AG04450 (cell line): ENCODE data around the gene PALLD. TPM values are rescaled to one million over a fixed set of nuclear protein-coding genes. Genes with fewer than 3 reads are reported as not detected.

Experiments used
- CTCF ChIA-PET: fragments of 300-600, 350-600 bp; formaldehyde crosslinking; extraction: SDS; loops from one replicate; lab custom pipeline; 2022; ENCODE audit warnings: antibody characterized with exemption, inconsistent platforms; lab: Charles Lee
- POLR2A ChIA-PET: fragments of 350-600 bp; formaldehyde crosslinking; extraction: SDS; loops from one replicate; lab custom pipeline; 2021; ENCODE audit warnings: antibody characterized with exemption, inconsistent platforms; lab: Yijun Ruan, JAX
- DNase-seq: peaks from one replicate; pipeline ENCODE4 v3.0.0-alpha.2; 2011; ENCODE audit warnings: low read depth, low spot score
- H3K27ac ChIP-seq: one replicate; pipeline ENCODE4 v1.5.1; 2012; ENCODE audit warnings: low read depth, low read length, control low read depth
- H3K27me3 ChIP-seq: one replicate; pipeline ENCODE4 v1.6.0; 2012; ENCODE audit warnings: low read length; ENCODE audit not compliant: control insufficient read depth, insufficient read depth
- H3K4me3 ChIP-seq: 2 replicates; pipeline ENCODE4 v1.5.1; 2011; ENCODE audit warnings: mild to moderate bottlenecking, low read depth, low read length, control low read depth
- H3K9me3 ChIP-seq: 2 replicates; pipeline ENCODE4 v1.5.1; 2012; ENCODE audit warnings: low read length; ENCODE audit not compliant: control insufficient read depth, insufficient read depth
- CTCF ChIP-seq: IDR thresholded peaks from 2 replicates; pipeline ENCODE4 v1.5.1; 2011; ENCODE audit warnings: low read depth, low read length, control low read depth, inconsistent platforms
- polyA plus RNA-seq: library from polyadenylated mRNA; depleted of rRNA; stranded (reverse); fragments of >200 nt; gene quantifications from 2 replicates; pipeline ENCODE4 v1.2.3, GENCODE V29; 2011

PALLD gene
- polyA plus RNA-seq, 1 experiment: 159 TPM

- Histone ChIP-seq H3K9me3 (no peaks in the 10 kb centered on the region), H3K27me3 (no peaks in the 10 kb centered on the region), H3K27ac (no peak overlapping the region), H3K4me3 (no peak overlapping the region)
- no peak for TF ChIP-seq CTCF
- POLR2A ChIA-PET: no interaction called here
- no peak for DNase-seq
- CTCF ChIA-PET: no interaction called here
Observed at GRCh38 chr4:168859888-168860694, 363.2 kb downstream of the PALLD start.

- H3K27me3 ChIP-seq: no peaks in the 10 kb centered on the region
- CTCF ChIA-PET: no interaction called here
- no peak for TF ChIP-seq CTCF
- H3K9me3 ChIP-seq: no peaks in the 10 kb centered on the region
- H3K27ac ChIP-seq: no peak overlapping the region
- DNase-seq: no peak
- no peak overlapping the region for H3K4me3 ChIP-seq
- POLR2A ChIA-PET: no interaction called here
Observed at GRCh38 chr4:168860827-168861226, 364.0 kb downstream of the PALLD start.

GRCh38 chr4:168863719-168864647 is 367.1 kb downstream of the PALLD start:
- Histone ChIP-seq H3K27me3 (no peaks in the 10 kb centered on the region), H3K4me3 (no peak overlapping the region), H3K9me3 (no peaks in the 10 kb centered on the region), H3K27ac (peak overlapping the region; percentile 43)
- CTCF ChIA-PET: interaction anchor here (0.7 to 1.7 kb wide), 7 partner anchors 10 to 645 kb away, joined by 3 to 8 read pairs (median 4); no protein-coding TSS in a partner anchor
- no peak for DNase-seq
- TF ChIP-seq CTCF: no peak
- POLR2A ChIA-PET: interaction anchor here (0.8 to 1.4 kb wide), 3 partner anchors 8 to 32 kb away, joined by 3 to 7 read pairs (median 3); no protein-coding TSS in a partner anchor

GRCh38 chr4:168864821-168865541 is 368.1 kb downstream of the PALLD start:
- no peak overlapping the region for H3K4me3 ChIP-seq
- POLR2A ChIA-PET: interaction anchor here (0.8 to 1.4 kb wide), 3 partner anchors 9 to 33 kb away, joined by 3 to 7 read pairs (median 3); no protein-coding TSS in a partner anchor
- CTCF ChIA-PET: interaction anchor here (0.7 to 1.7 kb wide), 7 partner anchors 9 to 646 kb away, joined by 3 to 8 read pairs (median 4); no protein-coding TSS in a partner anchor
- DNase-seq: no peak
- no peaks in the 10 kb centered on the region for H3K27me3 ChIP-seq
- TF ChIP-seq CTCF: peak; percentile 52
- peak overlapping the region; percentile 81 for H3K27ac ChIP-seq
- no peaks in the 10 kb centered on the region for H3K9me3 ChIP-seq
